Spleen (tissue), 11 donors: Measurements from ENCODE around the gene IDH2. TPM values are rescaled to one million over a fixed set of nuclear protein-coding genes. Genes with fewer than 3 reads are reported as not detected.
A peak's percentile ranks its signal among the peaks of the same experiment; 100 is the strongest.

Experiments used
- DNase-seq: peaks from one replicate; pipeline ENCODE4 v3.0.0-alpha.2; 2020
- H3K27ac ChIP-seq, 8 donors: fragments of 200-600 bp; sonication (generic) in 7 of 8; 1 replicate in 4 of 8; 2 replicates in 4 of 8; pipeline versions ENCODE4 v1.5.0 to v1.8.0; 2016 to 2021; ENCODE audit warnings: inconsistent platforms in 4 of 8, mild to moderate bottlenecking in 4 of 8, moderate library complexity in 1 of 8
- H3K27me3 ChIP-seq, 7 donors: fragments of 200-600 bp; sonication (generic) in 6 of 7; replicated peaks in 1 of 7; 1 replicate in 4 of 7; 2 replicates in 3 of 7; pipeline versions ENCODE4 v1.5.0 to v1.8.0; 2016 to 2021; ENCODE audit warnings: inconsistent platforms in 3 of 7, mild to moderate bottlenecking in 1 of 7
- H3K36me3 ChIP-seq, 6 donors: fragments of 200-600 bp; sonication (generic) in 5 of 6; 1 replicate in 4 of 6; 2 replicates in 2 of 6; pipeline versions ENCODE4 v1.5.0 to v1.8.0; 2016 to 2021; ENCODE audit warnings: inconsistent platforms in 2 of 6
- H3K4me1 ChIP-seq, 6 donors: fragments of 200-600 bp; sonication (generic) in 5 of 6; 1 replicate in 3 of 6; 2 replicates in 3 of 6; pipeline versions ENCODE4 v1.5.0 to v1.8.0; 2016 to 2021; ENCODE audit warnings: inconsistent platforms in 3 of 6
- H3K4me3 ChIP-seq, 8 donors: fragments of 200-600 bp; sonication (generic) in 7 of 8; 1 replicate in 4 of 8; 2 replicates in 4 of 8; pipeline versions ENCODE4 v1.5.0 to v1.8.0; 2016 to 2021; ENCODE audit warnings: inconsistent platforms in 4 of 8, mild to moderate bottlenecking in 4 of 8, moderate library complexity in 2 of 8
- H3K9me3 ChIP-seq, 8 donors: fragments of 200-600 bp; sonication (generic) in 7 of 8; 1 replicate in 4 of 8; 2 replicates in 4 of 8; pipeline versions ENCODE4 v1.5.0 to v1.8.0; 2016 to 2021; ENCODE audit warnings: inconsistent platforms in 4 of 8
- CTCF ChIP-seq, 11 experiments: fragments of 200-600 bp in 7 of 11; fragments of 450-650 bp in 4 of 11; sonication (generic) in 4 of 11; IDR thresholded peaks in 8 of 11; conservative IDR thresholded peaks in 3 of 11; 1 replicate in 7 of 11; 2 replicates in 4 of 11; pipeline versions ENCODE4 v1.4.0 to v1.8.0; 2016 to 2021; ENCODE audit warnings: antibody characterized with exemption in 11 of 11, inconsistent platforms in 4 of 11, mild to moderate bottlenecking in 1 of 11
- POLR2A ChIP-seq, 3 donors: fragments of 450-650 bp; IDR thresholded peaks; one replicate each; pipeline ENCODE4 v1.5.1; 2017; ENCODE audit warnings: antibody characterized with exemption in 3 of 3, mild to moderate bottlenecking in 1 of 3
- POLR2AphosphoS5 ChIP-seq, 3 donors: sonication (generic); formaldehyde crosslinking; IDR thresholded peaks; one replicate each; pipeline ENCODE4 v1.5.1; 2017; ENCODE audit warnings: antibody characterized with exemption in 3 of 3
- WGBS, 5 donors: extraction: QIAGEN DNeasy Blood & Tissue Kit in 3 of 5; methylation state at CpG; one replicate each; pipeline versions ENCODE4 v1.1.5 to v1.1.7; 2013 to 2018; 5-methylcytosine and 5-hydroxymethylcytosine counted together
- intact Hi-C: fragments of 100-400 bp; cut with DNase I; formaldehyde crosslinking; loops from one replicate; pipeline ENCODE4 v1.15.0; 2023; ENCODE audit warnings: low total_unique reads
- polyA plus RNA-seq, 3 donors: library from polyadenylated mRNA; stranded (reverse); fragments of 200-250 nt; gene quantifications; one replicate each; pipeline ENCODE4 v1.2.1, GENCODE V29; 2013
- total RNA-seq, 7 donors: library from RNA; depleted of rRNA in 3 of 7; stranded (reverse); fragments of >200 nt in 3 of 7; fragmentation: NEBNext Ultra II Directional in 4 of 7; extraction: Animal tissue kit (Norgen Biotek cat#: 25700) in 4 of 7; gene quantifications; one replicate each; pipeline versions ENCODE4 v1.1.0 to v1.2.1, GENCODE V29; 2016 to 2021
- donor health status: healthy with polysubstance abuse.
- donor health status: DM: no; HTN: no; CAD: no; lungs with moderate emphysema.
- donor health status: DM: no; HTN: no; CAD: no.
- donor health status: Bipolar disorder and iron deficiency.
- donor health status: healthy.
- donor health status: DM: no; HTN: no; CAD: no.
- donor health status: DM: yes; HTN: yes; CAD: no.

Gene IDH2
- total and polyA plus RNA-seq, 10 donors = 36.4 to 70.9 (median 53.0) TPM

GRCh38 chr15:90038632-90039095 is 63.6 kb downstream of the IDH2 start:
- H3K27ac ChIP-seq = peak overlapping the region in 6 of 8 donors; percentile 86 to 93 (median 91)
- intact Hi-C loops = no loop called here
- H3K4me1 ChIP-seq = peaks cover 45 to 96% (median 73%) of the 10 kb centered on the region in 6 donors
- TF ChIP-seq CTCF (IDR thresholded peaks at IDR 0.05 in 8 of 11, conservative IDR thresholded peaks at IDR 0.05 in 3 of 11) (no peak), POLR2AphosphoS5 (IDR thresholded peaks at IDR 0.05) (no peak), POLR2A (IDR thresholded peaks at IDR 0.05) (no peak)
- H3K4me3 ChIP-seq = peak overlapping the region in 1 of 8 donors; percentile 49
- H3K36me3 ChIP-seq = peaks cover 0 to 14% (median 0%) of the 10 kb centered on the region in 6 donors
- WGBS, 5 donors = 56 to 83% (median 78%) methylated on average over 3 of the region's 3 CpGs
- H3K9me3 ChIP-seq = no peaks in the 10 kb centered on the region
- DNase-seq = peak; percentile 15
- no peaks in the 10 kb centered on the region for H3K27me3 ChIP-seq

DNA sequence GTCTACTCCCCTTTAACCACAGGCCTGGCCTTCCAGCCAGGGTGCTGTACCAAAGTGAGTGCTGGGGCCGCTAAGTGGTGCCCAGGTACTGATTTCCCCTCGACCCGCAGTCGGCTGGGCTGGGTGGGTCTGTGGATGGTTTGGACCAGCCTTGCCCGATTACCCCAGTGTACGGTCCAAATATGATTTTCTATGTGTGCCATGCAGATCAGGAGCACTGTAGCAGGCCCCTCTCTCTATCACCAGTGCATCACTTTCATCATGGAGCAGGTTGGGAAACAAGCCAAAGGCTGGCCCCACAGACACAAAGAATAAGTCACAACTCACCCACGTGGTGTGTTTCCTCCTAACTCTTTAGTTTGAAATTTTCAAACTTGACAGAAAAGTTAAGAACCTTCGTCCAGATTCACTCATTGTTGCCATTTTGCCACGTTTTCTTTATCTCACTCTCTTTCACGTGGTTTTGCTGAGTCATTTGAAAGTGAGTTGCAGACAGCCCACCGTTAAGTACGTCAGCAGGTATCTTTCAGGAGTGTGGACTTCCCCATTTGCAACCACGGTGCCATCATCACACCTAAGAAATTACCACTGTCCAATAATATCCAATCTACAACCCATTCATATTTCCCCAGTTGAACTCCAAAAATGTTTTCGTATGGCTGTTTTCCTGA is 64.2 kb downstream of the IDH2 start:
- peak; percentile 73 for DNase-seq
- intact Hi-C loops = no loop called here
- no peak for TF ChIP-seq POLR2A (IDR thresholded peaks at IDR 0.05)
- TF ChIP-seq CTCF (IDR thresholded peaks at IDR 0.05 in 8 of 11, conservative IDR thresholded peaks at IDR 0.05 in 3 of 11) = no peak
- peak in 1 of 3 donors; percentile 8 for TF ChIP-seq POLR2AphosphoS5 (IDR thresholded peaks at IDR 0.05)
- peaks cover 46 to 96% (median 75%) of the 10 kb centered on the region in 6 donors for H3K4me1 ChIP-seq
- no peaks in the 10 kb centered on the region for H3K9me3 ChIP-seq
- WGBS, 5 donors = 46 to 64% (median 58%) methylated on average over 14 of the region's 14 CpGs
- peak overlapping the region in 1 of 8 donors; percentile 54 for H3K4me3 ChIP-seq
- no peaks in the 10 kb centered on the region for H3K27me3 ChIP-seq
- H3K27ac ChIP-seq = peak overlapping the region; percentile 2 to 93 (median 90)
- peaks cover 0 to 8% (median 0%) of the 10 kb centered on the region in 6 donors for H3K36me3 ChIP-seq

- Histone ChIP-seq H3K27ac (peak overlapping the region; percentile 2 to 93 (median 90)), H3K4me3 (peak overlapping the region in 1 of 8 donors; percentile 54), H3K36me3 (peaks cover 0 to 2% (median 0%) of the 10 kb centered on the region in 6 donors), H3K9me3 (no peaks in the 10 kb centered on the region), H3K4me1 (peaks cover 47 to 96% (median 77%) of the 10 kb centered on the region in 6 donors), H3K27me3 (no peaks in the 10 kb centered on the region)
- TF ChIP-seq CTCF (IDR thresholded peaks at IDR 0.05 in 8 of 11, conservative IDR thresholded peaks at IDR 0.05 in 3 of 11) = no peak
- no peak for TF ChIP-seq POLR2A (IDR thresholded peaks at IDR 0.05)
- TF ChIP-seq POLR2AphosphoS5 (IDR thresholded peaks at IDR 0.05) = peak in 1 of 3 donors; percentile 15
- DNase-seq = no peak
- 71 to 85% (median 80%) methylated on average over 5 of the region's 5 CpGs for WGBS, 5 donors
- intact Hi-C loops = no loop called here
These were observed 64.8 kb downstream of the IDH2 start for GRCh38 chr15:90037511-90037860.

GRCh38 chr15:90036806-90037510 is 65.3 kb downstream of the IDH2 start:
- Histone ChIP-seq H3K4me3 (peak overlapping the region in 1 of 8 donors; percentile 54), H3K4me1 (peaks cover 51 to 98% (median 82%) of the 10 kb centered on the region in 6 donors), H3K36me3 (no peaks in the 10 kb centered on the region), H3K27me3 (no peaks in the 10 kb centered on the region), H3K27ac (peak overlapping the region; percentile 2 to 93 (median 90)), H3K9me3 (no peaks in the 10 kb centered on the region)
- intact Hi-C loops = no loop called here
- TF ChIP-seq POLR2A (IDR thresholded peaks at IDR 0.05) (no peak), CTCF (IDR thresholded peaks at IDR 0.05 in 8 of 11, conservative IDR thresholded peaks at IDR 0.05 in 3 of 11) (no peak), POLR2AphosphoS5 (IDR thresholded peaks at IDR 0.05) (no peak)
- WGBS, 5 donors = 66 to 76% (median 68%) methylated on average over 10 to 11 of the region's 11 CpGs
- DNase-seq = peak; percentile 67
